HL-60 (cell line): ENCODE results near the gene C11orf71.

Experiments
- DNase-seq, 2 experiments: peaks; one replicate each; pipeline ENCODE4 v3.0.0-alpha.2; 2010 to 2020; ENCODE audit warnings: low read depth in 1 of 2, low spot score in 1 of 2
- H3K27ac ChIP-seq: fragments of 250-450 bp; sonication (Bioruptor Pico); replicated peaks from 2 replicates; pipeline ENCODE4 v1.5.1; 2020; ENCODE audit warnings: mild to moderate bottlenecking, moderate library complexity
- H3K27me3 ChIP-seq: fragments of 250-450 bp; sonication (Bioruptor Pico); 2 replicates; pipeline ENCODE4 v1.5.1; 2021; ENCODE audit warnings: mild to moderate bottlenecking, moderate library complexity; ENCODE audit not compliant: insufficient read depth, poor library complexity, severe bottlenecking
- H3K4me3 ChIP-seq: replicated peaks from 2 replicates; pipeline ENCODE4 v1.5.1; 2011; ENCODE audit warnings: mild to moderate bottlenecking, control low read depth, low read length; ENCODE audit not compliant: insufficient read depth
- CTCF ChIP-seq: IDR thresholded peaks from one replicate; pipeline ENCODE4 v1.5.1; 2011; ENCODE audit warnings: low read length, control low read depth, inconsistent platforms; ENCODE audit not compliant: insufficient read depth
- GABPA ChIP-seq: IDR thresholded peaks from 2 replicates; pipeline ENCODE4 v1.6.1; 2012; ENCODE audit warnings: low read depth
- POLR2AphosphoS5 ChIP-seq: IDR thresholded peaks from 2 replicates; pipeline ENCODE4 v1.6.1; 2012; ENCODE audit warnings: low read depth
- REST ChIP-seq: IDR thresholded peaks from 2 replicates; pipeline ENCODE4 v1.6.1; 2012; ENCODE audit warnings: low read depth; ENCODE audit not compliant: insufficient replicate concordance
- SPI1 ChIP-seq: IDR thresholded peaks from 2 replicates; pipeline ENCODE4 v1.6.1; 2012; ENCODE audit warnings: low read depth, mild to moderate bottlenecking, borderline replicate concordance

C11orf71 gene

GRCh38 chr11:114439229-114440120 is 39.2 kb upstream of the C11orf71 start, which contains the start of gene REXO2:
Gene REXO2, plus strand, starts transcription at chr11:114439467. Its CDS starts 62 bp downstream, at chr11:114439529.
- H3K27me3 ChIP-seq: no peaks in the 10 kb centered on the region
- peak within 1 kb of the TSS; percentile 50 for H3K27ac ChIP-seq
- DNase-seq: peak; percentile 86 to 96
- TF ChIP-seq POLR2AphosphoS5 (no peak; the same call in 1 of the 2 replicates), GABPA (no peak), SPI1 (no peak), REST (no peak), CTCF (no peak)
- peak within 1 kb of the TSS; percentile 100 for H3K4me3 ChIP-seq

DNA sequence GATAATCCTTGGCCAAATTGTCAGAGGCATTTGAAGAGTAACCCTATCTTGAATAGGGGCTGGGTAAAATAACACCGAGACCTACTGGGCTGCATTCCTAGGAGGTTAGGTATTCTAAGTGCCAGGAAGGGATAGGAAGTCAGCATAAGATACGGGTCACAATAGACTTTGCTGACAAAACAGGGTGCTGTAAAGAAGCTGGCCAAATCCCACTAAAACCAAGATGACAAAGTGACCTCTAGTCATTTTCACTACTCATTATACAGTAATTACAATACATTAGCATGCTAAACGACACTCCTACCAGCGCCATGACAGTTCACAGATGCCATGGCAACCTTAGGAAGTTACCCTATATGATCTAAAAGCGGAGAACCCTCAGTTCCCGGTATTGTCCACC is 38.0 kb upstream of the C11orf71 start:
- Histone ChIP-seq H3K27ac (no peak overlapping the region), H3K4me3 (no peak overlapping the region), H3K27me3 (no peaks in the 10 kb centered on the region)
- no peak for DNase-seq
- TF ChIP-seq SPI1 (no peak), REST (no peak), GABPA (no peak), POLR2AphosphoS5 (no peak), CTCF (no peak)

DNA sequence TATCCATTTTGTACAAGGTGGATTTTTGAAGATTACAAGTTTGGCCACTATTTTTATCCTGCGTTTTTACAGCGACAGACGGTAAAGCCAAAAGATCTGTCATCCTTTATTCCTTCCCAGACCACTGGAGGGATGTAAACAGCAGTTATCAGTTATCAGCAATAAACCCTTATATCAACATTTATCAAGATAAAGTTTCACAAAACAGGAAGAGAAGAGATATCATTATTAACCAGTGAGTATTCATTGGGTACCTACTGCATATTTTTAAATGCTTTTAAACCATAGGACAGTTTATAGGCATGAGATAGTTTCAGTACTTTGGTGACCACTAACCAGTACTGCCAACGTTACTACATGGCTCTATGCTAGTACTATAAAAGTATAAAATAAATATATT is 33.1 kb upstream of the C11orf71 start:
- H3K27ac ChIP-seq: no peak overlapping the region
- H3K27me3 ChIP-seq: no peaks in the 10 kb centered on the region
- H3K4me3 ChIP-seq: no peak overlapping the region
- no peak for DNase-seq
- TF ChIP-seq CTCF (no peak), POLR2AphosphoS5 (no peak), SPI1 (no peak), REST (no peak), GABPA (no peak)
